HUES48 (cell line): ENCODE results near the gene PTPRN2.

Source experiments
- H3K27ac ChIP-seq: one replicate; pipeline ENCODE4 v1.7.0; 2013; ENCODE audit warnings: low read depth, low read length, inconsistent platforms
- H3K27me3 ChIP-seq: 2 replicates; pipeline ENCODE4 v1.6.1; 2013; ENCODE audit warnings: mild to moderate bottlenecking, low read length; ENCODE audit not compliant: control insufficient read depth, insufficient read depth
- H3K36me3 ChIP-seq: 2 replicates; pipeline ENCODE4 v1.6.1; 2013; ENCODE audit warnings: low read length; ENCODE audit not compliant: control insufficient read depth, insufficient read depth
- H3K4me1 ChIP-seq: 2 replicates; pipeline ENCODE4 v1.6.1; 2013; ENCODE audit warnings: mild to moderate bottlenecking, low read length; ENCODE audit not compliant: control insufficient read depth, insufficient read depth
- H3K4me3 ChIP-seq: 2 replicates; pipeline ENCODE4 v1.5.1; 2013; ENCODE audit warnings: mild to moderate bottlenecking, low read depth, low read length
- H3K9ac ChIP-seq: 2 replicates; pipeline ENCODE4 v1.6.1; 2013; ENCODE audit warnings: mild to moderate bottlenecking, low read depth, low read length, moderate library complexity
- H3K9me3 ChIP-seq: 2 replicates; pipeline ENCODE4 v1.6.1; 2013; ENCODE audit warnings: low read length; ENCODE audit not compliant: control insufficient read depth, insufficient read depth

The PTPRN2 gene

GRCh38 chr7:157809863-157810851, 777.5 kb downstream of the PTPRN2 start:
- no peaks in the 10 kb centered on the region for H3K27me3 ChIP-seq
- no peak overlapping the region for H3K9ac ChIP-seq
- peaks cover 25% of the 10 kb centered on the region for H3K9me3 ChIP-seq
- H3K27ac ChIP-seq = no peak overlapping the region
- peaks cover 5% of the 10 kb centered on the region; the same call in 1 of the 2 replicates for H3K4me1 ChIP-seq
- H3K4me3 ChIP-seq = no peak overlapping the region
- H3K36me3 ChIP-seq = no peaks in the 10 kb centered on the region

GRCh38 chr7:157809154-157809862, 778.3 kb downstream of the PTPRN2 start:
- Histone ChIP-seq H3K9ac (no peak overlapping the region), H3K9me3 (peaks cover 25% of the 10 kb centered on the region), H3K4me1 (peaks cover 5% of the 10 kb centered on the region; the same call in 1 of the 2 replicates), H3K27ac (no peak overlapping the region), H3K36me3 (no peaks in the 10 kb centered on the region), H3K27me3 (no peaks in the 10 kb centered on the region), H3K4me3 (no peak overlapping the region)

- H3K9me3 ChIP-seq = peaks cover 25% of the 10 kb centered on the region
Measured at GRCh38 chr7:157808042-157808441, 779.6 kb downstream of the PTPRN2 start.

GRCh38 chr7:157807510-157807909, 780.1 kb downstream of the PTPRN2 start:
- Histone ChIP-seq H3K36me3 (no peaks in the 10 kb centered on the region), H3K27ac (no peak overlapping the region), H3K4me1 (peaks cover 5% of the 10 kb centered on the region; the same call in 1 of the 2 replicates), H3K27me3 (no peaks in the 10 kb centered on the region), H3K4me3 (no peak overlapping the region), H3K9me3 (peaks cover 25% of the 10 kb centered on the region), H3K9ac (no peak overlapping the region)

More at GRCh38 chr7:157808042-157808441, 779.6 kb downstream of the PTPRN2 start:
- H3K4me1 ChIP-seq = peaks cover 5% of the 10 kb centered on the region; the same call in 1 of the 2 replicates
- no peaks in the 10 kb centered on the region for H3K27me3 ChIP-seq
- no peaks in the 10 kb centered on the region for H3K36me3 ChIP-seq
- H3K9ac ChIP-seq = no peak overlapping the region
- H3K27ac ChIP-seq = no peak overlapping the region
- no peak overlapping the region for H3K4me3 ChIP-seq

GRCh38 chr7:157806711-157807110, 780.9 kb downstream of the PTPRN2 start:
- H3K9me3 ChIP-seq = peaks cover 25% of the 10 kb centered on the region
- no peak overlapping the region for H3K4me3 ChIP-seq
- peaks cover 5% of the 10 kb centered on the region; the same call in 1 of the 2 replicates for H3K4me1 ChIP-seq
- H3K9ac ChIP-seq = no peak overlapping the region
- no peaks in the 10 kb centered on the region for H3K36me3 ChIP-seq
- no peaks in the 10 kb centered on the region for H3K27me3 ChIP-seq
- no peak overlapping the region for H3K27ac ChIP-seq

- H3K4me1 ChIP-seq = peaks cover 5% of the 10 kb centered on the region; the same call in 1 of the 2 replicates
- H3K27me3 ChIP-seq = no peaks in the 10 kb centered on the region
- peaks cover 25% of the 10 kb centered on the region for H3K9me3 ChIP-seq
- H3K36me3 ChIP-seq = no peaks in the 10 kb centered on the region
- no peak overlapping the region for H3K4me3 ChIP-seq
- no peak overlapping the region for H3K27ac ChIP-seq
- H3K9ac ChIP-seq = no peak overlapping the region
Measured at GRCh38 chr7:157805713-157806112, 781.9 kb downstream of the PTPRN2 start.

GRCh38 chr7:157803906-157804305, 783.7 kb downstream of the PTPRN2 start:
- Histone ChIP-seq H3K4me1 (peaks cover 5% of the 10 kb centered on the region; the same call in 1 of the 2 replicates), H3K27me3 (no peaks in the 10 kb centered on the region), H3K9ac (no peak overlapping the region), H3K36me3 (no peaks in the 10 kb centered on the region), H3K4me3 (no peak overlapping the region), H3K27ac (no peak overlapping the region), H3K9me3 (peaks cover 13% of the 10 kb centered on the region; the same call in 1 of the 2 replicates)

- H3K9ac ChIP-seq = no peak overlapping the region
- no peaks in the 10 kb centered on the region for H3K9me3 ChIP-seq
- no peak overlapping the region for H3K27ac ChIP-seq
- no peaks in the 10 kb centered on the region for H3K27me3 ChIP-seq
- H3K36me3 ChIP-seq = no peaks in the 10 kb centered on the region
- peaks cover 2% of the 10 kb centered on the region; the same call in 1 of the 2 replicates for H3K4me1 ChIP-seq
- no peak overlapping the region for H3K4me3 ChIP-seq
Measured at GRCh38 chr7:157801971-157802675, 785.5 kb downstream of the PTPRN2 start.

GRCh38 chr7:157801113-157801512, 786.5 kb downstream of the PTPRN2 start:
- no peaks in the 10 kb centered on the region for H3K9me3 ChIP-seq

GRCh38 chr7:157800281-157800680, 787.3 kb downstream of the PTPRN2 start:
- Histone ChIP-seq H3K9ac (no peak overlapping the region), H3K36me3 (no peaks in the 10 kb centered on the region), H3K27me3 (no peaks in the 10 kb centered on the region), H3K4me3 (no peak overlapping the region), H3K27ac (no peak overlapping the region), H3K4me1 (no peaks in the 10 kb centered on the region), H3K9me3 (no peaks in the 10 kb centered on the region)

More at GRCh38 chr7:157801113-157801512, 786.5 kb downstream of the PTPRN2 start:
- H3K9ac ChIP-seq = no peak overlapping the region
- H3K27me3 ChIP-seq = no peaks in the 10 kb centered on the region
- no peaks in the 10 kb centered on the region for H3K36me3 ChIP-seq
- no peak overlapping the region for H3K27ac ChIP-seq
- H3K4me1 ChIP-seq = no peaks in the 10 kb centered on the region
- no peak overlapping the region for H3K4me3 ChIP-seq
